NCI-H2196 treated with DMSO at 0.1 percent for 48 hours (cell line): ENCODE measurements around the gene TNFRSF18.
"Not testable (repeated sequence)": the region's sequence is repeated elsewhere in the genome, so short reads cannot be mapped to it uniquely, and the experiment has no call there.

ENCODE experiments used
- DNase-seq: peaks from one replicate; lab custom pipeline; 2025; ENCODE audit not compliant: unreplicated experiment; lab: John Stamatoyannopoulos, UW

TNFRSF18 gene

DNA sequence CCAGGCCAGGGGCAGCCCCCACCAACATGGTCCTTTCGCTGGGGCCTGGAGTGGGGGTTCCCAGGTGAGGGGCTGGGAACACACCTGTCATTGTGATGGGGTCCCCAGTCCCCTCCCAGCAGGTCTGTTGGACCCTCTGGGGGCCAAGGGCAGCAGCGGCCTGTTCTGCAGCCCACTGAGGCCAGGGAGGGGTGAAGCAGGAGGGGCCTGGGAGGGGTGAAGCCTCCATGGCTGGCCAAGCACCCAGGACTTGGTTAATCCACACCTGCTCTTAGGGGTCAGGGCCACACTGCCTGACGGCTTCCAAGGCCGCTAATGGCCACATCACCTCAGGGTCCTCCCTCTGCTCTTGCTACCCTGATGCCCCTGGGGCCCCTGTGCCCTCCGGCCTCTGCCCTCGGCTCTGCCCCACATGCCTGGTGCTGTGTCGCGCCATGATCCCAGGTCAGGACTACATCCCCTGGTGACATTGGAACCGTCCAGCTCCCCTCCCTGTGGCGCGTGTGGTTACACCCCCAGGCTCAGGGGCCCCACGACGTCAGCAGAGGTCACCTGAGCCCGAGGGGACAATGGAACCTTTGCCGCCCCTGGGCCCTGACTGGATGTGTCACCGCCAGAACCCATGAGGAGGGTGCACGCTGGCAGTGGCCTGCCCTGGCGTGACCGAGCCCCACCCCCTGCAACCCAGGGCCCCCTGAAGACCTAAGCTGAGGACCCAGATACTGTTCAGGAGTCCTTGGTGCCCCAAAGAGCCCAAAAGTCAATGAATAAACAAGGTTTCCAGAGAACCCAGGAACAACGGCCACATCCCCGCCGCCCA is 7.0 kb downstream of the TNFRSF18 start:
- no peak for DNase-seq

DNA sequence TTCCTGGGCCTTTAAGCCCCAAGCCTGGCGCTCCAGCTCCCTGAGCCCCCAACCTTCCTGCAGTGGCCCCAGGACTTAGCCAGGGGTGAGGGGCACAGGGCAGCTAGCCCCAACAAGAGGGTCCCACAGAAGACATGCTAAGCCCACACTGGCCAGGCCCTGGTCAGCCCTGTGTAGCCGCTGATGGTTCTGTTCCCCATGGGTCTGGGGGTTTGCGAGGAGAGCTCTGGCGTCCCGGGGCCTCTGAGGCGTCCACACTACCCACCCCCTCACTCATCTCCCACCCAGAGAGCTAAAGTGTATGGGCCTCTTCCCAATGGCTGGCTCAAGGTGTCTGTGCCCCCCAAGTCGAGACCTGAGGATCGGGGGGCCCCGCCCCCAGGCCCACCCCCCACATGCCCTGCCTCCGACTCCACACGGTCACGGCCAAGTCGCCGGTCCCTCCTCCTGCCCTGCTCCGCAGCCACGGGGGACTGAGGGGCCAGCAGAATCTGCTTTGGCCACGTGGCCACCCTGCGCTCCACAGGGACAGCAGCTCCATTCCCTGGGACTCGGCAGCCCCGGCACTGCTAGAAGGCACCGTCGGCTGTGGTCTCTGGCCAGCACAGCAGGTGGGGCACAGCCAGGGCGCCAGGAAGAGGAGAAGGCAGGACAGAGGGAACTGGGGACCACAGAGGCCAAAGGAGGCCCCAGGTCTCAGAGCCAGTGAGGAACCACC is 7.8 kb downstream of the TNFRSF18 start:
- no peak for DNase-seq

GRCh38 chr1:1197551-1198422 is 8.6 kb downstream of the TNFRSF18 start:
- DNase-seq, result no peak

- no peak for DNase-seq
Observed at GRCh38 chr1:1197188-1197500, 9.2 kb downstream of the TNFRSF18 start.

GRCh38 chr1:1196431-1197187 is 9.8 kb downstream of the TNFRSF18 start:
- DNase-seq, result no peak

- DNase-seq, result not testable (repeated sequence)
Observed at GRCh38 chr1:1195726-1196125, 10.7 kb downstream of the TNFRSF18 start.

DNA sequence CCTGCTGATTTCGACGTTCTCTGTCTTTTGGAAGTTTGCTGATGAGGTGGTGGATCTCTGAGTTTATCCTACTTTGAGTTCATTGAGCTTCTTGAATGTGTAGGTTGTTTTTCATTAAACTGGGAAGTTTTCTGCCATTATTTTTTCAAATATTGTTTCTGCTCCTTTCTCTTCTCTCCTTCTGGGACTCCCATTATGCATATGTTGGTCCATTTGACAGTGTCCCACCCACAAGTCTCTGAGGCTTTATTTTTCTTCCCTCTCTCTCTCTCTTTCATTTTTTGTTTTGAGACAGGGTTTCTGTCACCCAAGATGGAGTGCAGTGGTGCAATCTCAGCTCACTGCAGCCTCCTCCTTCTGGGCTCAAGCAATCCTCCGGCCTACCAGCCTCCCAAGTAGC is 11.7 kb downstream of the TNFRSF18 start:
- DNase-seq, result no peak

DNA sequence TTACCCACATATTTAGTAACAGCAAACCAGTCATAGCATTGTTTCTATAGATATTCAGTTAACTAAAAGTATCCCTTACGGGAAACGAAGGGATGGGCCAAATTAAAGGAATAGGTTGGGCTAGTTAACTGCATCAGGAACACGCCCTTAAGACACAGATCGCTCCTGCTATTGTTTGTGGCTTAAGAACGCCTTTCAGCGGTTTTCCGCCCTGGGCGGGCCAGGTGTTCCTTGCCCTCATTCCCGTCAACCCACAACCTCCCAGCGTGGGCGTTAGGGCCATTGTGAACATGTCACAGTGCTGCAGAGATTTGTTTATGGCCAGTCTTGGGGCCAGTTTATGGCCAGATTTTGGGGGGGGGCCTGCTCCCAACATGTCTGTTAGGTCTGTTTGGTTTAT is 14.7 kb downstream of the TNFRSF18 start:
- DNase-seq, result no peak

DNA sequence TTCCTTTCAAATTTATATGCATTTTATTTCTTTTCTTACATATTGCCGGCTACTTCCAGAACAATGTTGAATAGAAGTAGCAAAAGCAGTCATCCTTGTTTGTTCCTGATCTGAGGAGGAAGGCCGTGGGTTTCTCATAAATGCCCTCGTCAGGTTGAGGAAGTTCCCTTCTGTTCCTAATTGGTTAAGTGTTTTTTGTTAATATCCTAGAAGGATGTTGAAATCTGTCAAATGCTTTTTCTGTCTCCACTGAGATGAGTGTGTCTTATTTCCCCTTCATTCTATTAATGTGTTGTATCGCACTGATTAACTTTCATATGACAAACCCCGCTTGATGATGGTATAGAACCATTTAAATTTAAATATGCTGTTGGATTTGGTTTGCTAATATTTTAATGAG is 17.3 kb downstream of the TNFRSF18 start:
- no peak for DNase-seq

DNA sequence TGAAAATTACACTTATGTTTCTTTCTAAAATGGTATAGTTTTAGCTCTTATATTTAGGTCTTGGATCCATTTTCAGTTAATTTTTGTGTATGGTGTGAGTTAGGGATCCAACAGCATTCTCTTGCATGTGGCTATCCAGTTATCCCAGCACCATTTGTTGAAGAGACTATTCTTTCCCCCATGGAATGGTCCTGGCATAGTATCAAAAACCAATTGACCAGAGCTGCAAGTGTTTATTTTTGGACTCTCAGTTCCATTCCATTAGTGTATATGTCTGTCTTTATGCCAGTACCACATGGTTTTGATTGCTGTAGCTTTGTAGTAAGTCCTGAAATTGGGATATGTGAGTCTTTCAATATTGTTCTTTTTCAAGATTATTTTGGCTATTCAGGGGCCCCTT is 18.5 kb downstream of the TNFRSF18 start:
- no peak for DNase-seq

GRCh38 chr1:1185101-1185765 is 21.2 kb downstream of the TNFRSF18 start:
- DNase-seq, result no peak

DNA sequence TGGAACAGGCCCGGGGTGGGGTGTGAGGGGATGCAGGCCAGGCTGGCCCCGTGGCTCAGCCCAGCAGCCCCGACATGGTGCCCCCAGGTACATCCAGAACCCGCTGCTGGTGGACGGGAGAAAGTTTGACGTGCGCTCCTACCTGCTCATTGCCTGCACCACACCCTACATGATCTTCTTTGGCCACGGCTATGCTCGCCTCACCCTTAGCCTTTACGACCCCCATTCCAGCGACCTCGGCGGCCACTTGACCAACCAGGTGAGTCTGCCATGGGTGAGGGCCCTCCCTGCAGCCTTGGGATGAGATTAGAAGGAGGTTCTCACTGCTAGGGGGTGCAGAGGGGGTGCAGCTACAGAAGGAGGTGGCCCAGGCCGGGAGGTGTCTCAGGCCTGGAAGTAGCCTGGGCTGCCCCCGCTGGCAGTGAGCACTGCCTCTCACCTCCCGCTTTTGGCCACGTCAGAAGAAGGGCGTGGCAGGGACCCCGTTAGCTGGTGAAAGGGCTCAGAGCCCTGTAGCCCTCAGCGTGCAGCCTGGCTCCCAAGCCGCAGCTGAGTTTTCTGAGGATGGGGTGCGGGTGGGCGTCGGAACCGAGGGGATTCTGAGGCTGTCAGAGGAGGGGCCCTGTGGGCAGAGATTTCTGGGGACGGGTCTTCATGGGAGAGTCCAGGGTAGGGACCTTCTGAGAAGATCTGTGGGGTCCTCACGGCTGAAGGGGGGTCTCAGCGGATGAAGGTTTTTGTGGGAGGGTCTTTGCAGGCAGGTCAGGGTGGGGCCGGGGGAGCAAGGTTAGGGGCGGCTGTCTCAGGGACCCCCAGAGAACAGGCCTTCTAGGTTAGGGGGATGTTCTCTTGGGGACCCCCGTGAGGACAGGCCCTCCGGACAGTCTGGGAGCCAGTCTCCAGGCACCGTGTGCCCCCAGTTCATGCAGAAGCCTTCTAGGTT is 22.3 kb downstream of the TNFRSF18 start:
- DNase-seq, result no peak

- no peak for DNase-seq
Observed at GRCh38 chr1:1183221-1183747, 23.1 kb downstream of the TNFRSF18 start.

- DNase-seq, result no peak
Observed at GRCh38 chr1:1182491-1183220, 23.7 kb downstream of the TNFRSF18 start.

DNA sequence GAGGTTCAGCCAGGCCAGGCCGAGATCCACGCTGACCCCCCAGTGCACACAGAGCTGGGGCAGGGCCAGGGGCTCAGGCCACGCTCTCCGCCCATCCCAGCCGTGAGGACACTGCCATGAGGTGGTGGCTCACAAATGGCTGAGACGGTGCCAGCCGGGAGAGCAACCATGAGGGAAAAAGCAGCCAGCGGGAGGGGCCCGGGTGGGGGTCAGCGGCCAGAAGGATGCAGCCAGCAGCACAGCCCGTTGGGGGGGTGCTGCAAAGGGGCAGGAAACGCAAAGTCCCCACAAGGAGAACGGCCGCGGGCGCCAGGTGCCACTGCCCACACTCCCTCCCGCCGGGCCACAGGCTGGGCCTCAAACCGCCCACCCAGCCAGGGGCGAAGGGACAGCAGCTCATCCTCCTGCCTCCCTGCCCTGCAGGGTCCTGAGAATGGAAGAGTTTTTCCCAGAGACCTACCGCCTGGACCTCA is 24.4 kb downstream of the TNFRSF18 start:
- no peak for DNase-seq

GRCh38 chr1:1181129-1181937 is 25.1 kb downstream of the TNFRSF18 start:
- no peak for DNase-seq
